Vagina (tissue), 2 donors: ENCODE data around the gene NF2.

ENCODE experiments used
- CTCF ChIP-seq, 3 experiments: fragments of 450-650 bp in 2 of 3; fragments of 200-600 bp in 1 of 3; sonication (generic) in 1 of 3; IDR thresholded peaks; one replicate each; pipeline ENCODE4 v1.5.1; 2017 to 2019; ENCODE audit warnings: antibody characterized with exemption in 3 of 3, mild to moderate bottlenecking in 2 of 3, moderate library complexity in 2 of 3
- POLR2A ChIP-seq, 2 donors: fragments of 450-650 bp; IDR thresholded peaks; one replicate each; pipeline ENCODE4 v1.6.1; 2017; ENCODE audit warnings: antibody characterized with exemption in 2 of 2, mild to moderate bottlenecking in 2 of 2, moderate library complexity in 2 of 2
- POLR2AphosphoS5 ChIP-seq, 2 donors: sonication (generic); formaldehyde crosslinking; IDR thresholded peaks; one replicate each; pipeline ENCODE4 v1.9.0; 2017; ENCODE audit warnings: antibody characterized with exemption in 2 of 2, mild to moderate bottlenecking in 2 of 2, low read depth in 1 of 2; ENCODE audit not compliant: insufficient read depth in 1 of 2

DNA sequence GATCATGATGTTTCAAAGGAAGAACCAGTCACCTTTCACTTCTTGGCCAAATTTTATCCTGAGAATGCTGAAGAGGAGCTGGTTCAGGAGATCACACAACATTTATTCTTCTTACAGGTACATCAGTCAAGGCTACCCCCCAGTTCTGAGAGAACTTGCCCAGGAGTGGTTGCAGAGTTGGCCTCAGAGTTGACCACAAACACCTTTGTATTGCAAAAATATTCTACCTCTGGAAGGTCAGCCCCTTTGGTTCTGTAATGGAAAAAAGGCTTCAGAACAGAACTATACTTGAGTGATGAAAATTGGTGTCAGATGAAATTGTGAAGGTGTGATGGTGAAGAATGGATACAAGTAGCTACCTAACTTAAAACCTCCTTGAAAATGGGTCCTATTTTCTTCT is 35.7 kb downstream of the NF2 start:
- no peak for TF ChIP-seq POLR2A (IDR thresholded peaks at IDR 0.05)
- TF ChIP-seq CTCF (IDR thresholded peaks at IDR 0.05), result no peak
- TF ChIP-seq POLR2AphosphoS5 (IDR thresholded peaks at IDR 0.05; ENCODE audit: insufficient read depth in 1 of 2, low read depth in 1 of 2), result no peak
